Right lobe of liver (tissue), 6 donors: Measurements from ENCODE around the gene RUSC2. TPM values are rescaled to one million over a fixed set of nuclear protein-coding genes. Genes with fewer than 3 reads are reported as not detected.

Experiments used
- ATAC-seq, 4 donors: fragments of 200-7000 bp; cut with Tn5 transposase; one replicate each; pipeline ENCODE4 v1.9.1; 2020; ENCODE audit warnings: mild to moderate bottlenecking in 4 of 4, moderate library complexity in 4 of 4
- DNase-seq, 3 donors: peaks; one replicate each; pipeline ENCODE4 v3.0.0-alpha.2; 2020
- H3K27ac ChIP-seq, 3 donors: fragments of 200-600 bp; one replicate each; pipeline ENCODE4 v1.8.0; 2022
- H3K27me3 ChIP-seq, 2 donors: fragments of 200-600 bp; one replicate each; pipeline ENCODE4 v1.8.0; 2022
- H3K36me3 ChIP-seq, 4 donors: fragments of 200-600 bp; sonication (generic) in 1 of 4; one replicate each; pipeline versions ENCODE4 v1.5.1 to v1.8.0; 2017 to 2022; ENCODE audit warnings: control low read depth in 1 of 4
- H3K4me1 ChIP-seq, 4 donors: fragments of 200-600 bp; sonication (generic) in 1 of 4; one replicate each; pipeline versions ENCODE4 v1.5.1 to v1.8.0; 2017 to 2022; ENCODE audit warnings: control low read depth in 1 of 4
- H3K4me3 ChIP-seq, 3 donors: fragments of 200-600 bp; one replicate each; pipeline ENCODE4 v1.8.0; 2022
- H3K9me3 ChIP-seq, 4 donors: fragments of 200-600 bp; sonication (generic) in 1 of 4; one replicate each; pipeline versions ENCODE4 v1.5.1 to v1.8.0; 2017 to 2022; ENCODE audit warnings: control low read depth in 1 of 4
- CTCF ChIP-seq, 4 donors: fragments of 200-600 bp in 3 of 4; fragments of 450-650 bp in 1 of 4; IDR thresholded peaks; one replicate each; pipeline versions ENCODE4 v1.5.1 to v1.8.0; 2016 to 2022; ENCODE audit warnings: antibody characterized with exemption in 4 of 4, mild to moderate bottlenecking in 2 of 4
- POLR2A ChIP-seq: fragments of 450-650 bp; IDR thresholded peaks from one replicate; pipeline ENCODE4 v1.6.1; 2017; ENCODE audit warnings: antibody characterized with exemption, mild to moderate bottlenecking
- WGBS: methylation state at CpG from one replicate; pipeline ENCODE4 v1.1.6; 2018; ENCODE audit warnings: low coverage, low lambda C conversion rate; ENCODE audit not compliant: insufficient coverage; ENCODE audit errors: missing lambda C conversion rate; 5-methylcytosine and 5-hydroxymethylcytosine counted together
- intact Hi-C, 2 donors: fragments of 100-400 bp; cut with DNase I; formaldehyde crosslinking; loops; one replicate each; pipeline versions ENCODE4 v1.11.2 to v1.14.1; 2022
- total RNA-seq, 6 experiments: library from RNA; depleted of rRNA in 2 of 6; stranded (reverse); fragments of >200 nt in 2 of 6; fragmentation: NEBNext Ultra II Directional in 3 of 6; extraction: Animal tissue kit (Norgen Biotek cat#: 25700) in 3 of 6; gene quantifications; one replicate each; pipeline versions ENCODE4 v1.1.0 to v1.2.4, GENCODE V29; 2016 to 2023
- donor health status: DM: no; HTN: yes; CAD: no.
- donor health status: DM: no; HTN: no; CAD: no.
- donor health status: DM: no; HTN: no; CAD: no.
- donor health status: DM: no; HTN: yes; CAD: no.
- donor health status: DM: no; HTN: yes; CAD: no.

Gene RUSC2
- total RNA-seq, 6 experiments from 2014 or later: 6.0 to 12.9 (median 9.1) TPM

- H3K27ac ChIP-seq: no peak overlapping the region
- WGBS: 54% methylated on average over 1 of the region's 1 CpG
- DNase-seq (no peak), ATAC-seq (no peak)
- TF ChIP-seq POLR2A (no peak), CTCF (IDR thresholded peaks at IDR 0.05) (no peak)
- no peaks in the 10 kb centered on the region for H3K36me3 ChIP-seq
- H3K27me3 ChIP-seq: no peaks in the 10 kb centered on the region
- intact Hi-C loops: no loop called here
- H3K4me3 ChIP-seq: no peak overlapping the region
- no peaks in the 10 kb centered on the region for H3K9me3 ChIP-seq
- H3K4me1 ChIP-seq: peaks cover 0 to 9% (median 5%) of the 10 kb centered on the region in 4 donors
Observed at GRCh38 chr9:35501946-35502345, 12.0 kb downstream of the RUSC2 start.

- Histone ChIP-seq H3K36me3 (no peaks in the 10 kb centered on the region), H3K27ac (no peak overlapping the region), H3K4me3 (no peak overlapping the region), H3K9me3 (no peaks in the 10 kb centered on the region), H3K27me3 (no peaks in the 10 kb centered on the region), H3K4me1 (peaks cover 0 to 12% (median 5%) of the 10 kb centered on the region in 4 donors)
- ATAC-seq: no peak
- WGBS: 73% methylated on average over 2 of the region's 2 CpGs
- no peak for TF ChIP-seq POLR2A
- no peak for TF ChIP-seq CTCF (IDR thresholded peaks at IDR 0.05)
- DNase-seq: no peak
- intact Hi-C loops: no loop called here
Observed at GRCh38 chr9:35506359-35506758, 16.4 kb downstream of the RUSC2 start.

- DNase-seq (no peak), ATAC-seq (no peak)
- H3K9me3 ChIP-seq: no peaks in the 10 kb centered on the region
- no peaks in the 10 kb centered on the region for H3K27me3 ChIP-seq
- WGBS: 80% methylated on average over 3 of the region's 3 CpGs
- no peak overlapping the region for H3K27ac ChIP-seq
- H3K36me3 ChIP-seq: no peaks in the 10 kb centered on the region
- no peak overlapping the region for H3K4me3 ChIP-seq
- peaks cover 0 to 21% (median 12%) of the 10 kb centered on the region in 4 donors for H3K4me1 ChIP-seq
- intact Hi-C loops: no loop called here
- TF ChIP-seq CTCF (IDR thresholded peaks at IDR 0.05) (no peak), POLR2A (no peak)
Observed at GRCh38 chr9:35508069-35508468, 18.2 kb downstream of the RUSC2 start.

DNA sequence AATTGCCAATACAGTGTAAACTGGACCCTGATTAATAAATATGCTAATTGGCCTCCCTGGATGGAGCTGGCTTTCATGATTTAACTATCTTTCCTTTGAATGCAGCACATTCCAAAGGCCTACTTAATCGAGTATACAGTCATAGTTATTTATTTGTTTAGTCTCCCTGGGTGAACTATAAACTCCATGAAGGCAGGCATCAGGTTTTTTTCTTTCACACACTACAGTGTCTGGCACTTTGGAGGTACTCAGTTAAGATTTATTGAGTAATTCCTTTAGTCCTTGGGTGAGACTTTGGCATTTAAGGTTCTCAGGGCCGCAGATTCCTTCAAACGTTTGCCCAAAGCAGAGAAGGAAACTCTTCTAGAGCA, 20.5 kb downstream of the RUSC2 start:
- WGBS: 46% methylated on average over 3 of the region's 3 CpGs
- Histone ChIP-seq H3K27me3 (no peaks in the 10 kb centered on the region), H3K4me3 (no peak overlapping the region), H3K4me1 (peaks cover 0 to 21% (median 12%) of the 10 kb centered on the region in 4 donors), H3K9me3 (no peaks in the 10 kb centered on the region), H3K27ac (peak overlapping the region; percentile 12 to 77 (median 70)), H3K36me3 (no peaks in the 10 kb centered on the region)
- intact Hi-C loops: no loop called here
- TF ChIP-seq CTCF (IDR thresholded peaks at IDR 0.05) (no peak), POLR2A (no peak)
- DNase-seq (no peak), ATAC-seq (no peak)
